HG03432 (cell line): Measurements from ENCODE around the gene ACHE.
"Not testable (repeated sequence)": the region's sequence is repeated elsewhere in the genome, so short reads cannot be mapped to it uniquely, and the experiment has no call there.

Experiments used
- ATAC-seq: cut with Tn5 transposase; IDR thresholded peaks from one replicate; pipeline ENCODE4 v1.9.1; 2021; ENCODE audit warnings: mild to moderate bottlenecking, moderate library complexity; ENCODE audit not compliant: unreplicated experiment

The ACHE gene

GRCh38 chr7:100865938-100866728 is 29.6 kb downstream of the ACHE start:
- no peak for ATAC-seq

- no peak for ATAC-seq
These were observed 30.2 kb downstream of the ACHE start for GRCh38 chr7:100865372-100865911.

- ATAC-seq = no peak
These were observed 31.3 kb downstream of the ACHE start for GRCh38 chr7:100864263-100864845.

GRCh38 chr7:100863406-100863950 is 32.2 kb downstream of the ACHE start:
- ATAC-seq = no peak

- no peak for ATAC-seq
These were observed 34.1 kb downstream of the ACHE start for GRCh38 chr7:100861616-100861985.

GRCh38 chr7:100860702-100861615 is 34.7 kb downstream of the ACHE start:
- no peak for ATAC-seq

- no peak for ATAC-seq
These were observed 35.8 kb downstream of the ACHE start for GRCh38 chr7:100859856-100860255.

GRCh38 chr7:100856871-100857282 is 38.8 kb downstream of the ACHE start:
- ATAC-seq = no peak

- no peak for ATAC-seq
These were observed 40.2 kb downstream of the ACHE start for GRCh38 chr7:100855515-100855914.

GRCh38 chr7:100854899-100855298 is 40.8 kb downstream of the ACHE start:
- not testable (repeated sequence) for ATAC-seq

GRCh38 chr7:100854146-100854895 is 41.4 kb downstream of the ACHE start:
- no peak for ATAC-seq

GRCh38 chr7:100852048-100852872 is 43.4 kb downstream of the ACHE start, which contains the start of gene SLC12A9:
Gene SLC12A9, plus strand, starts transcription at chr7:100852713. Its CDS starts 1,485 bp downstream, at chr7:100854198.
- peak; percentile 91 for ATAC-seq

GRCh38 chr7:100847360-100847759 is 48.3 kb downstream of the ACHE start:
- ATAC-seq = no peak

GRCh38 chr7:100840470-100841100 is 55.1 kb downstream of the ACHE start:
- no peak for ATAC-seq
